Thyroid gland (tissue), 4 donors: ENCODE results near the gene LCAT. TPM values are rescaled to one million over a fixed set of nuclear protein-coding genes. Genes with fewer than 3 reads are reported as not detected.
"Not testable (repeated sequence)": the region's sequence is repeated elsewhere in the genome, so short reads cannot be mapped to it uniquely, and the experiment has no call there.

Source experiments
- DNase-seq, 2 donors: peaks; one replicate each; pipeline ENCODE4 v3.0.0-alpha.2; 2019
- H3K27ac ChIP-seq, 3 donors: fragments of 200-600 bp; sonication (generic); 1 replicate in 2 of 3; 2 replicates in 1 of 3; pipeline ENCODE4 v1.5.1; 2016 to 2019; ENCODE audit warnings: mild to moderate bottlenecking in 1 of 3, moderate library complexity in 1 of 3
- H3K27me3 ChIP-seq: fragments of 200-600 bp; sonication (generic); one replicate; pipeline ENCODE4 v1.5.1; 2019
- H3K36me3 ChIP-seq, 2 donors: fragments of 200-600 bp; sonication (generic); one replicate each; pipeline ENCODE4 v1.5.1; 2016 to 2019
- H3K4me1 ChIP-seq, 2 donors: fragments of 200-600 bp; sonication (generic); one replicate each; pipeline ENCODE4 v1.5.1; 2017 to 2019
- H3K4me3 ChIP-seq, 3 donors: fragments of 200-600 bp; sonication (generic); replicated peaks in 1 of 3; 1 replicate in 2 of 3; 2 replicates in 1 of 3; pipeline ENCODE4 v1.5.1; 2016; ENCODE audit warnings: mild to moderate bottlenecking in 1 of 3
- H3K9me3 ChIP-seq: fragments of 200-600 bp; sonication (generic); one replicate; pipeline ENCODE4 v1.5.1; 2017
- POLR2A ChIP-seq, 2 donors: fragments of 450-650 bp; IDR thresholded peaks; one replicate each; pipeline ENCODE4 v1.6.1; 2017; ENCODE audit warnings: antibody characterized with exemption in 2 of 2, mild to moderate bottlenecking in 2 of 2, moderate library complexity in 1 of 2
- WGBS, 2 donors: methylation state at CpG; one replicate each; pipeline ENCODE4 v1.1.5; 2017; 5-methylcytosine and 5-hydroxymethylcytosine counted together
- intact Hi-C: fragments of 100-400 bp; cut with DNase I; formaldehyde crosslinking; loops from one replicate; pipeline ENCODE4 v1.15.1; 2023
- total RNA-seq, 4 donors: library from RNA; depleted of rRNA; stranded (reverse); fragments of >200 nt; gene quantifications; one replicate each; pipeline ENCODE4 v1.2.3, GENCODE V29; 2016
- TF ChIP-seq, protein P1 (sequence below), 6 experiments: fragments of 200-600 bp in 3 of 6; fragments of 450-650 bp in 3 of 6; sonication (generic) in 3 of 6; IDR thresholded peaks; one replicate each; pipeline ENCODE4 v1.5.1; 2016 to 2019; ENCODE audit warnings: antibody characterized with exemption in 6 of 6, mild to moderate bottlenecking in 2 of 6, inconsistent platforms in 1 of 6, moderate library complexity in 1 of 6

The LCAT gene
- total RNA-seq, 4 donors from 2014 or later: 9.9 to 16.4 (median 13.4) TPM

DNA sequence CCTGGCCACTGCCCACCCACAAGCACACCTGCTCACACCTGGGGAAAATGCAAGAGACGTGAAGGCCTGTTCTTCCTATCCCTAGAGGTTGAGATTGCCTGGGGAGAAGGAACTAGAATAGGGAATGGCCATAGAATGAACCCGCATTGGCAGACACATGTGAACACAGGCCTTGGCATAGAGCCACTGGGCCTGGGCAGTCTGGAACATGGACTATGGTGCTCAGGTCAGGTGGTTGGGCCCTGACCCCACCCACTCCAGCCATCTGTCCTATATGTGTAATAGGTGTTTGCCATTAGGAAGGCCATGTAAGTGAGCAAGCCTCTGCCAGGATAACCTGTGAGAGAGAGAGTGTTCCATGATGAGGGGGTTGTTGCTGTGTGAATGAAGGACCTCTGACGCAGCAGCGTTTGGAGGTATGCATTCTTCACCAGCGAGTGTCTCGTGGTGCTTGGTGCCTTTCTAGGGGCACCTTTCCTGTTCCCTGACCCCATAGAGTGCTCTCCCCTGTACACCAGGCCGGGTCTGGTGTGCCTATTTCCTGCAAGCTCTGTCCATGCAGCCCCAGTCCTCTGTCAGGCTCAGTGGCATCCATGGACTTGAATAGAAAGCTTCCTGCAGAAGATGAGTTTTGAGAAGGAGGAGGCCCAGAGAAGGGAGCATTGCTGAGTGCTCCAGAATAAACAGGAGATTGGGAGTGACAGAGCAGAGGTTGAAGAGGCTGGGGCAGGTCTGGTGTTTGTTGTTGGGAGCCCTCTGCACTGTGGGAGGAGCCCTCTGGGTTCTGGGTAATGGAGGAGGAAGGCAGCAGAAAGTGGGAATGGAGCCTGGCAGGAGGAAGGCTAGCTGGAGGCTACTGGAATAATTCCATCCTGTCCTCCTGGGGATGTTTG is 27.8 kb downstream of the LCAT start:
- Histone ChIP-seq H3K4me3 (no peak overlapping the region), H3K4me1 (peaks cover 28 to 55% of the 10 kb centered on the region in 2 donors), H3K36me3 (peaks cover 0 to 5% of the 10 kb centered on the region in 2 donors), H3K27ac (peak overlapping the region in 2 of 3 donors; percentile 67 to 72), H3K27me3 (no peaks in the 10 kb centered on the region), H3K9me3 (no peaks in the 10 kb centered on the region)
- 44 to 66% methylated on average over 7 of the region's 7 CpGs for WGBS, 2 donors
- intact Hi-C loops: no loop called here
- no peak for TF ChIP-seq POLR2A (IDR thresholded peaks at IDR 0.05)
- TF ChIP-seq, protein P1, sequence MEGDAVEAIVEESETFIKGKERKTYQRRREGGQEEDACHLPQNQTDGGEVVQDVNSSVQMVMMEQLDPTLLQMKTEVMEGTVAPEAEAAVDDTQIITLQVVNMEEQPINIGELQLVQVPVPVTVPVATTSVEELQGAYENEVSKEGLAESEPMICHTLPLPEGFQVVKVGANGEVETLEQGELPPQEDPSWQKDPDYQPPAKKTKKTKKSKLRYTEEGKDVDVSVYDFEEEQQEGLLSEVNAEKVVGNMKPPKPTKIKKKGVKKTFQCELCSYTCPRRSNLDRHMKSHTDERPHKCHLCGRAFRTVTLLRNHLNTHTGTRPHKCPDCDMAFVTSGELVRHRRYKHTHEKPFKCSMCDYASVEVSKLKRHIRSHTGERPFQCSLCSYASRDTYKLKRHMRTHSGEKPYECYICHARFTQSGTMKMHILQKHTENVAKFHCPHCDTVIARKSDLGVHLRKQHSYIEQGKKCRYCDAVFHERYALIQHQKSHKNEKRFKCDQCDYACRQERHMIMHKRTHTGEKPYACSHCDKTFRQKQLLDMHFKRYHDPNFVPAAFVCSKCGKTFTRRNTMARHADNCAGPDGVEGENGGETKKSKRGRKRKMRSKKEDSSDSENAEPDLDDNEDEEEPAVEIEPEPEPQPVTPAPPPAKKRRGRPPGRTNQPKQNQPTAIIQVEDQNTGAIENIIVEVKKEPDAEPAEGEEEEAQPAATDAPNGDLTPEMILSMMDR (IDR thresholded peaks at IDR 0.05): no peak
- DNase-seq: peak; percentile 46 to 50

DNA sequence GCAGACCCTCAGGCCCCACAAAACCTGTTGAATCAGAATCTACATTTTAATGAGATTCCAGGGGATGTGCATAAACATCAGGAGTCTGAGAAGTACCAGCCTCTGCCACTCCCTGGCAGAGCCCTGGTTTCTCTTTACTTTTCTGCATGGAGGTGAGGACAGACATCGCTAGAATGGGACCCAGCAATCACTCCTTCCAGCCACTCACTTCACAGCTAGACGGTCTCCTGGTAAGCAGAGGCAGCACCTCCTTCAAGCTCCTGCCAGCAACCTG is 28.5 kb downstream of the LCAT start:
- peaks cover 28 to 55% of the 10 kb centered on the region in 2 donors for H3K4me1 ChIP-seq
- WGBS, 2 donors: 27 to 46% methylated on average over 2 of the region's 2 CpGs
- peak overlapping the region in 1 of 3 donors; percentile 72 for H3K27ac ChIP-seq
- intact Hi-C loops, H3K9me3 ChIP-seq, DNase-seq, H3K27me3 ChIP-seq, H3K4me3 ChIP-seq, H3K36me3 ChIP-seq: not testable (repeated sequence)

DNA sequence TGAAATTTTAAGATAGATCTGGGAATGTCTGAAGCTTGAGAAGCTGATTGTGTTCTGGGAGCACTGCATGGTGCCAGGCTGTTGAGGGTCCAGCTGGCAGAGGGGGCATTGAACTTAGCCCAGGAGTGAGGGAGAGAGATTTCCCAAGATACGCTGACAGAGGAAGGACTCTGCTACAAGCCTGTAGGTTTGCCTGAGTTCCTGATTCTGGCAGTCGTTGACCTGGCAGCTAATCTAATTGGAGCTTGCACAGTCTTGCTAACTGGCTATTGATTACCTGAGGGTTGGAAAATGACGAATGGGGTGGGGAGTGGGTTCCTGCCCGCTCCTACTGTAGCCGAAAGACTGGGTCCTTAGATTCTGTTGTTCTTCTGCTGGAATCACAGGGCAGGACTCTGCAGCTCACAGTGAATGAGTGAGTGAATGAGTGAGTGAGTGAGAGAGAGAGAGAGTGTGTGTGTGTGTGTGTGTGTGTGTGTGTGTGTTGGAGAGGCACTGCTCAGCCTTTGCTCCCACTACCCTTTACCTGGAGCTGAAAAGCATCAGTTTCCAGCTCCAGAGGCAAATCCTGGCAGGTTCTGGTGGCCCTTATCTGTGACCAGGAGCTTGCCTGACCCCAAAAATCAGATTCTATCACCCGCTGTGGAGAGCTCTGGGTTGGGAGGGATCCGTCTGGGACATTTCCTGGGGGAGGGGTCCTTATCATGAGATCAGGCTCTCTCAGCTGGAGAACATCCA is 29.0 kb downstream of the LCAT start:
- no peaks in the 10 kb centered on the region for H3K27me3 ChIP-seq
- no peak overlapping the region for H3K4me3 ChIP-seq
- no peak for TF ChIP-seq POLR2A (IDR thresholded peaks at IDR 0.05)
- TF ChIP-seq, protein P1 (IDR thresholded peaks at IDR 0.05): no peak
- H3K4me1 ChIP-seq: peaks cover 28 to 54% of the 10 kb centered on the region in 2 donors
- 85 to 86% methylated on average over 7 of the region's 7 CpGs for WGBS, 2 donors
- peak overlapping the region in 1 of 3 donors; percentile 1 for H3K27ac ChIP-seq
- no peak for DNase-seq
- no peaks in the 10 kb centered on the region for H3K9me3 ChIP-seq
- intact Hi-C loops: no loop called here
- peaks cover 0 to 8% of the 10 kb centered on the region in 2 donors for H3K36me3 ChIP-seq

DNA sequence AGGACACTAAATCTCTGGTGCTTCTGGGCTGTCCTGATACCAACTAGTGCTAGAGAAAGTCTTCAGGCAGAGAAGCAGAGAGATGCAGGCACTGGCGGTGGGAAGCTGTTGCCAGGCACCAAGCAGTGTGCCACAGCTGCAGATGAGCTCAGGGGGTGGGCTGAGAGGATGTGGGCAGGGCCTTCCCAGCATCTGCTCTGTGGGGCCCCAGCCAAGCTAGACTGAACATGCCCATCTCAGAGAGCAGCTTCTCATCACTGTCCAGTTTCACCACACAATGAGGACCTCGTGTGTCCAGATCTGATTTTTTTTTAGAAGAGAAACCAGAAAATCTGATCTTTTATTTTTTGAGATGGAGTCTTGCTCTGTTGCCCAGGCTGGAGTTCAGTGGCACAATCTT is 33.8 kb downstream of the LCAT start:
- no peaks in the 10 kb centered on the region for H3K9me3 ChIP-seq
- 84 to 86% methylated on average over 2 of the region's 2 CpGs for WGBS, 2 donors
- no peak for TF ChIP-seq POLR2A (IDR thresholded peaks at IDR 0.05)
- TF ChIP-seq, protein P1 (IDR thresholded peaks at IDR 0.05): no peak
- no peak overlapping the region for H3K4me3 ChIP-seq
- peaks cover 8 to 21% of the 10 kb centered on the region in 2 donors for H3K36me3 ChIP-seq
- intact Hi-C loops: no loop called here
- peaks cover 0 to 6% of the 10 kb centered on the region in 2 donors for H3K4me1 ChIP-seq
- H3K27me3 ChIP-seq: no peaks in the 10 kb centered on the region
- no peak for DNase-seq
- H3K27ac ChIP-seq: no peak overlapping the region

DNA sequence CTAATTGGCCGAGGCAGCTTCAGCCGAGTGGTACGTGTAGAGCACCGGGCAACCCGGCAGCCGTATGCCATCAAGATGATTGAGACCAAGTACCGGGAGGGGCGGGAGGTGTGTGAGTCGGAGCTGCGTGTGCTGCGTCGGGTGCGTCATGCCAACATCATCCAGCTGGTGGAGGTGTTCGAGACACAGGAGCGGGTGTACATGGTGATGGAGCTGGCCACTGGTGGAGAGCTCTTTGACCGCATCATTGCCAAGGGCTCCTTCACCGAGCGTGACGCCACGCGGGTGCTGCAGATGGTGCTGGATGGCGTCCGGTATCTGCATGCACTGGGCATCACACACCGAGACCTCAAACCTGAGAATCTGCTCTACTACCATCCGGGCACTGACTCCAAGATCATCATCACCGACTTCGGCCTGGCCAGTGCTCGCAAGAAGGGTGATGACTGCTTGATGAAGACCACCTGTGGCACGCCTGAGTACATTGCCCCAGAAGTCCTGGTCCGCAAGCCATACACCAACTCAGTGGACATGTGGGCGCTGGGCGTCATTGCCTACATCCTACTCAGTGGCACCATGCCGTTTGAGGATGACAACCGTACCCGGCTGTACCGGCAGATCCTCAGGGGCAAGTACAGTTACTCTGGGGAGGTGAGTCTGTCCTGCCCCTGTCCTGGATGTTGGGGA is 34.7 kb downstream of the LCAT start:
- Histone ChIP-seq H3K4me3 (no peak overlapping the region), H3K9me3 (no peaks in the 10 kb centered on the region), H3K27me3 (no peaks in the 10 kb centered on the region), H3K27ac (no peak overlapping the region), H3K4me1 (no peaks in the 10 kb centered on the region), H3K36me3 (peaks cover 8 to 21% of the 10 kb centered on the region in 2 donors)
- TF ChIP-seq, protein P1 (IDR thresholded peaks at IDR 0.05): no peak
- TF ChIP-seq POLR2A (IDR thresholded peaks at IDR 0.05): no peak
- DNase-seq: no peak
- WGBS, 2 donors: 94 to 96% methylated on average over 29 to 34 of the region's 36 CpGs
- intact Hi-C loops: no loop called here
